SK-N-MC (cell line): Measurements from ENCODE around the gene TOPORS.

Source experiments
- EZH2 ChIP-seq: fragments of 200-600 bp; sonication (generic); IDR thresholded peaks from one replicate; pipeline ENCODE4 v1.6.1; 2017; ENCODE audit warnings: antibody characterized with exemption
- FOXP2 ChIP-seq: optimal IDR thresholded peaks from 2 replicates; pipeline ENCODE3; 2011; ENCODE audit warnings: mild to moderate bottlenecking, moderate library complexity; ENCODE audit not compliant: insufficient read depth; ENCODE audit errors: extremely low read length, control extremely low read depth
- POLR2AphosphoS5 ChIP-seq: IDR thresholded peaks from 2 replicates; pipeline ENCODE4 v1.6.1; 2012; ENCODE audit warnings: mild to moderate bottlenecking, low read depth, low read length, borderline replicate concordance

DNA sequence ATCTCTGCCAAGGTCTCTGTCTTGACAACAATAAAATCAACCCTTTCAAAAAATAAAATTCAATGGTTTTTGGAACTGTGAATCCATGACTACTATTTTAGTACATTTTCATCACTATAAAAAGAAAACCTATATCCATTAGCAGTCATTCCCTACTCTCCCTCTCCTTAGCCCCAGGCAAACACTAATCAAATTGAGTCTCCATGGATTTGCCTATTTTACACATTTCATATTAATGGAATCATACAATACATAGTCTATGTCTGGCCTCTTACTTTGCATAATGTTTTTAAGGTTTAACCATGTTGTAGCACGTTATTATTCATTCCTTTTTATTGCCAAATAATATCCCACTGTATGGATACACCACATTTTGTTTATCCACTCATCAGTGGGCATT, 50.5 kb downstream of the TOPORS start:
- TF ChIP-seq EZH2: no peak
- TF ChIP-seq POLR2AphosphoS5: no peak
- no peak for TF ChIP-seq FOXP2
